CD4-positive, alpha-beta memory T cell (primary cell): ENCODE data around the gene ASB12. TPM values are rescaled to one million over a fixed set of nuclear protein-coding genes. Genes with fewer than 3 reads are reported as not detected.
"Not testable (repeated sequence)": the region's sequence is repeated elsewhere in the genome, so short reads cannot be mapped to it uniquely, and the experiment has no call there.

Experiments used
- CTCF ChIA-PET: fragments of 350-600 bp; sonication (Branson Sonifier 250); formaldehyde crosslinking; loops from one replicate; lab custom pipeline; 2021; ENCODE audit warnings: inconsistent platforms; ENCODE audit not compliant: partially characterized antibody; lab: Charles Lee
- POLR2A ChIA-PET: fragments of 350-600 bp; sonication (Branson Sonifier 250); formaldehyde crosslinking; loops from one replicate; lab custom pipeline; 2021; ENCODE audit not compliant: partially characterized antibody; lab: Charles Lee
- DNase-seq, 5 donors: peaks; one replicate each; pipeline versions ENCODE4 v3.0.0 to v3.0.0-alpha.2; 2020 to 2022; ENCODE audit warnings: mixed read lengths in 1 of 5
- H3K27ac ChIP-seq: one replicate; pipeline ENCODE4 v1.7.0; 2013; ENCODE audit warnings: low read depth, low read length
- H3K27me3 ChIP-seq: 2 replicates; pipeline ENCODE4 v1.7.0; 2013; ENCODE audit warnings: mild to moderate bottlenecking, low read length, moderate library complexity; ENCODE audit not compliant: insufficient read depth
- H3K36me3 ChIP-seq: 2 replicates; pipeline ENCODE4 v1.7.0; 2013; ENCODE audit warnings: mild to moderate bottlenecking, low read length, moderate library complexity; ENCODE audit not compliant: insufficient read depth
- H3K4me1 ChIP-seq: 2 replicates; pipeline ENCODE4 v1.7.0; 2013; ENCODE audit warnings: mild to moderate bottlenecking, low read length, moderate library complexity; ENCODE audit not compliant: insufficient read depth
- H3K4me3 ChIP-seq, 2 donors: one replicate each; pipeline ENCODE4 v1.7.0; 2013; ENCODE audit warnings: low read length in 2 of 2, mild to moderate bottlenecking in 1 of 2
- H3K9me3 ChIP-seq, 2 donors: one replicate each; pipeline ENCODE4 v1.7.0; 2013; ENCODE audit warnings: low read length in 2 of 2, control low read depth in 1 of 2; ENCODE audit not compliant: control insufficient read depth in 1 of 2
- H3K27ac Mint-ChIP-seq, 7 donors: one replicate each; pipeline ENCODE4 v1.8.0; 2020 to 2021; ENCODE audit warnings: mixed read lengths in 7 of 7, mild to moderate bottlenecking in 6 of 7, inconsistent platforms in 3 of 7, moderate library complexity in 3 of 7
- H3K27me3 Mint-ChIP-seq, 2 donors: one replicate each; pipeline ENCODE4 v1.8.0; 2020 to 2021; ENCODE audit warnings: mixed read lengths in 2 of 2
- H3K36me3 Mint-ChIP-seq, 2 donors: one replicate each; pipeline ENCODE4 v1.8.0; 2020 to 2021; ENCODE audit warnings: mixed read lengths in 2 of 2, inconsistent platforms in 1 of 2, mild to moderate bottlenecking in 1 of 2
- H3K4me1 Mint-ChIP-seq, 4 donors: one replicate each; pipeline ENCODE4 v1.8.0; 2020 to 2021; ENCODE audit warnings: mixed read lengths in 4 of 4, mild to moderate bottlenecking in 1 of 4
- H3K4me3 Mint-ChIP-seq, 8 donors: one replicate each; pipeline ENCODE4 v1.8.0; 2020 to 2021; ENCODE audit warnings: mixed read lengths in 8 of 8, mild to moderate bottlenecking in 7 of 8, moderate library complexity in 6 of 8, inconsistent platforms in 3 of 8
- H3K9me3 Mint-ChIP-seq, 8 donors: one replicate each; pipeline ENCODE4 v1.8.0; 2020 to 2021; ENCODE audit warnings: mixed read lengths in 8 of 8, mild to moderate bottlenecking in 5 of 8, inconsistent platforms in 3 of 8, moderate library complexity in 1 of 8
- intact Hi-C: fragments of 100-400 bp; cut with micrococcal nuclease; formaldehyde crosslinking; loops from one replicate; pipeline ENCODE4 v1.15.1; 2023
- polyA plus RNA-seq, 2 donors: library from polyadenylated mRNA; unstranded; fragments of 300-500 nt; fragmentation: Illumina TruSeq; gene quantifications; one replicate each; pipeline ENCODE4 v1.2.3, GENCODE V29; 2021
- total RNA-seq, 2 experiments: library from RNA; stranded (reverse); gene quantifications; one replicate each; pipeline ENCODE4 v1.2.3, GENCODE V29; 2021

The ASB12 gene
- not detected for total RNA-seq
- polyA plus RNA-seq, result under 1 TPM in 1 of 2 donors, not detected in 1; 0.45 TPM

DNA sequence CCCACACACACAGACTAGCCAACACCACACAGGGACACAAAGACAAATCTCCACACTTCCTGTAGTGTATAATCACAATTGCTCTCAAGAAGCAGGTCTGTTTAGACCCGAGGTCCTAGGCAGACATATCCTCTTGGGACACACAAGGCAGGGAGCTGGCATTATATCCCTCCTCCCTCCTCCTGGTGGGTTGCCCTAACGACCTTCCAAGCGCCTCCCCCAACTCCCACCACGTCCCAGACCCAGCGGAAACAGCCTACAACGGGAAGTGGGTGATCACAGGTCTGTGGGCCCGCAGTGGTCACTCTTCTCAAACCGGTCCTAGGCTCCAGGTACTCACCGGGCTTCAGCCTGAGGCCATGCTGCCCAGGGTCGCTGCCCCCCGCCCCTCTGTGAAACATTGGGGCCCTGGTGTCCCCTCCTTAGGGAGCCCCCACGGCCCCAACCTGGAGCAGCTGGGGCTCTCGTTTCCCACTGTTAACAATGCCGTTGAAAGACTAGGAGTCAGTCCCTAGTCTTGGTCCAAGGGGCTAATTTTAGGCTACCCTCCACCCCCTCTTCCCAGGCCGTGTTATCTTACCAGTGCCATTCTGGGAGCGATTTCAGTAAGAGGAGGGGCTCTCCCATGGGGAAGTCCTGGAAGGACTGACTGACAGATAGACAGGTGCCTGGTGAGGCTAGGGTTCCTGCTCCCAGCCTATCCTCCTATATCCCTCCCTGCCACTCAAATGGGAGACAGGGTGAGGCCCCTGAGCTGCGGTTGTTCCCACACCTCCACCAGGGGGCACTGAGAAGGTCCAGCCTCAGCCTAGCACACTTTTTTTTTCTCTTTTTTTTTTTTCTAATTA, at the start of gene ASB12:
ASB12 (minus strand) TSS at position 485 of the 848 bp plus-strand sequence. CDS start 4,957 bp downstream, outside the sequence.
- no peak within 1 kb of the TSS for H3K4me3 ChIP-seq
- no peak for DNase-seq
- no peak within 1 kb of the TSS for H3K27ac ChIP-seq
- no peak within 1 kb of the TSS for H3K27ac Mint-ChIP-seq
- H3K4me1 ChIP-seq, result no peaks in the 10 kb centered on the region
- H3K9me3 Mint-ChIP-seq, result peaks cover 0 to 5% (median 0%) of the 10 kb centered on the region in 8 donors
- H3K27me3 ChIP-seq, result no peaks in the 10 kb centered on the region
- H3K9me3 ChIP-seq, result no peaks in the 10 kb centered on the region
- CTCF ChIA-PET, result no interaction called here
- H3K4me1 Mint-ChIP-seq, result no peaks in the 10 kb centered on the region
- no peaks in the 10 kb centered on the region for H3K36me3 ChIP-seq
- H3K27me3 Mint-ChIP-seq, result no peaks in the 10 kb centered on the region
- no peak within 1 kb of the TSS for H3K4me3 Mint-ChIP-seq
- intact Hi-C loops, result no loop called here
- H3K36me3 Mint-ChIP-seq, result no peaks in the 10 kb centered on the region
- POLR2A ChIA-PET, result no interaction called here

DNA sequence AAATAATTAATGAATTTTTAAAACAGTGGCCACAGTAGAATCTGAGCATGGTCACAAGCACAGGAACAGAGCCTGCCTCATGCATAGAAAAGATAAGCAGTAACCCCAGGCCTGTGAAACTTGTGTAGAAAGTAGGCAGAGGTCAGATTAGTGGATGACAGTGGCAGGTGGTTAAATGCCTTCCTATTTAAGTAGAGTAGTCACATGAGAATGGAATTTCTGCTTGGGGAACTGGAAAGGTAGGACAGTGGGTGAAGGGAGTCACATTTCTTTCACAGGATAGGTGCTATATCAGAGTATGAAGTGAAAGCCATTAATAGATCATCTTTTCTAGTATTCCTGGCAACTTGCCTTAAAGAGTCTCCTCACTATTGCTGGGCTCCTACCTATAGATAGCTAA, 34.9 kb upstream of the ASB12 start:
- CTCF ChIA-PET, result no interaction called here
- no peak overlapping the region for H3K27ac Mint-ChIP-seq

GRCh38 chrX:64229154-64229553, 1.3 kb downstream of the ASB12 start:
- CTCF ChIA-PET, result no interaction called here
- Mint-ChIP-seq H3K9me3 (peaks cover 0 to 5% (median 0%) of the 10 kb centered on the region in 8 donors), H3K27me3 (no peaks in the 10 kb centered on the region), H3K4me1 (no peaks in the 10 kb centered on the region), H3K4me3 (no peak overlapping the region), H3K36me3 (no peaks in the 10 kb centered on the region), H3K27ac (no peak overlapping the region)
- no peaks in the 10 kb centered on the region for H3K4me1 ChIP-seq
- intact Hi-C loops, result no loop called here
- POLR2A ChIA-PET, result no interaction called here
- H3K27ac ChIP-seq, result no peak overlapping the region
- no peaks in the 10 kb centered on the region for H3K9me3 ChIP-seq
- no peaks in the 10 kb centered on the region for H3K27me3 ChIP-seq
- no peaks in the 10 kb centered on the region for H3K36me3 ChIP-seq
- H3K4me3 ChIP-seq, result no peak overlapping the region
- no peak for DNase-seq

More for the DNA sequence above, 34.9 kb upstream of the ASB12 start:
- Histone ChIP-seq H3K4me1 (no peaks in the 10 kb centered on the region), H3K36me3 (no peaks in the 10 kb centered on the region), H3K4me3 (no peak overlapping the region), H3K27ac (no peak overlapping the region), H3K9me3 (no peaks in the 10 kb centered on the region), H3K27me3 (no peaks in the 10 kb centered on the region)
- POLR2A ChIA-PET, result no interaction called here
- intact Hi-C loops, result no loop called here
- no peaks in the 10 kb centered on the region for H3K4me1 Mint-ChIP-seq
- no peak overlapping the region for H3K4me3 Mint-ChIP-seq
- DNase-seq, result no peak
- H3K9me3 Mint-ChIP-seq, result peaks cover 0 to 11% (median 3%) of the 10 kb centered on the region in 8 donors
- peaks cover 47 to 63% of the 10 kb centered on the region in 2 donors for H3K36me3 Mint-ChIP-seq
- H3K27me3 Mint-ChIP-seq, result no peaks in the 10 kb centered on the region

- no peaks in the 10 kb centered on the region for H3K27me3 ChIP-seq
- Mint-ChIP-seq H3K27me3 (peaks cover 0 to 2% of the 10 kb centered on the region in 2 donors), H3K9me3 (no peaks in the 10 kb centered on the region), H3K36me3 (no peaks in the 10 kb centered on the region), H3K27ac (no peak overlapping the region), H3K4me1 (no peaks in the 10 kb centered on the region), H3K4me3 (no peak overlapping the region)
- H3K4me1 ChIP-seq, result no peaks in the 10 kb centered on the region
- no peaks in the 10 kb centered on the region for H3K9me3 ChIP-seq
- intact Hi-C loops, result no loop called here
- ChIA-PET CTCF (no interaction called here), POLR2A (no interaction called here)
- H3K36me3 ChIP-seq, result no peaks in the 10 kb centered on the region
- DNase-seq, result no peak
- H3K27ac ChIP-seq, result no peak overlapping the region
- no peak overlapping the region for H3K4me3 ChIP-seq
These were observed 12.4 kb downstream of the ASB12 start for GRCh38 chrX:64218023-64218422.

GRCh38 chrX:64213989-64214388, 16.4 kb downstream of the ASB12 start:
- H3K27me3 ChIP-seq, H3K9me3 ChIP-seq, H3K4me3 ChIP-seq, H3K27ac ChIP-seq, H3K27me3 Mint-ChIP-seq, CTCF ChIA-PET, H3K4me1 ChIP-seq, H3K4me3 Mint-ChIP-seq, H3K27ac Mint-ChIP-seq, POLR2A ChIA-PET, H3K36me3 ChIP-seq, DNase-seq, intact Hi-C loops, H3K9me3 Mint-ChIP-seq, H3K4me1 Mint-ChIP-seq, H3K36me3 Mint-ChIP-seq: not testable (repeated sequence)

GRCh38 chrX:64206556-64207162, 23.7 kb downstream of the ASB12 start:
- H3K4me3 Mint-ChIP-seq, result peak overlapping the region; percentile 91 to 97 (median 93)
- H3K36me3 Mint-ChIP-seq, result no peaks in the 10 kb centered on the region
- no peaks in the 10 kb centered on the region for H3K27me3 Mint-ChIP-seq
- H3K27ac ChIP-seq, result peak overlapping the region; percentile 79
- H3K4me3 ChIP-seq, result peak overlapping the region; percentile 42 to 83
- H3K27me3 ChIP-seq, result no peaks in the 10 kb centered on the region
- H3K4me1 Mint-ChIP-seq, result peaks cover 6 to 25% (median 15%) of the 10 kb centered on the region in 4 donors
- peaks cover 15% of the 10 kb centered on the region for H3K4me1 ChIP-seq
- H3K9me3 ChIP-seq, result no peaks in the 10 kb centered on the region
- ChIA-PET CTCF (interaction anchor here (1.2 kb wide), 1 partner anchor 452 kb away, joined by 3 read pairs; no protein-coding TSS in a partner anchor), POLR2A (interaction anchor here (1.3 to 2.8 kb wide), 4 partner anchors 189 to 828 kb away, joined by 5 to 15 read pairs (median 8); partner anchors contain the start of genes MTMR8, ZC3H12B and ZC4H2)
- DNase-seq, result no peak
- peak overlapping the region; percentile 90 to 96 (median 93) for H3K27ac Mint-ChIP-seq
- intact Hi-C loops, result loop anchor here (10.0 kb wide), 1 partner anchor 768 kb away; the partner anchor contains the start of gene ZC4H2
- H3K36me3 ChIP-seq, result no peaks in the 10 kb centered on the region
- H3K9me3 Mint-ChIP-seq, result no peaks in the 10 kb centered on the region
